ENCODE data around the gene ZNF793.

Gene ZNF793

DNA sequence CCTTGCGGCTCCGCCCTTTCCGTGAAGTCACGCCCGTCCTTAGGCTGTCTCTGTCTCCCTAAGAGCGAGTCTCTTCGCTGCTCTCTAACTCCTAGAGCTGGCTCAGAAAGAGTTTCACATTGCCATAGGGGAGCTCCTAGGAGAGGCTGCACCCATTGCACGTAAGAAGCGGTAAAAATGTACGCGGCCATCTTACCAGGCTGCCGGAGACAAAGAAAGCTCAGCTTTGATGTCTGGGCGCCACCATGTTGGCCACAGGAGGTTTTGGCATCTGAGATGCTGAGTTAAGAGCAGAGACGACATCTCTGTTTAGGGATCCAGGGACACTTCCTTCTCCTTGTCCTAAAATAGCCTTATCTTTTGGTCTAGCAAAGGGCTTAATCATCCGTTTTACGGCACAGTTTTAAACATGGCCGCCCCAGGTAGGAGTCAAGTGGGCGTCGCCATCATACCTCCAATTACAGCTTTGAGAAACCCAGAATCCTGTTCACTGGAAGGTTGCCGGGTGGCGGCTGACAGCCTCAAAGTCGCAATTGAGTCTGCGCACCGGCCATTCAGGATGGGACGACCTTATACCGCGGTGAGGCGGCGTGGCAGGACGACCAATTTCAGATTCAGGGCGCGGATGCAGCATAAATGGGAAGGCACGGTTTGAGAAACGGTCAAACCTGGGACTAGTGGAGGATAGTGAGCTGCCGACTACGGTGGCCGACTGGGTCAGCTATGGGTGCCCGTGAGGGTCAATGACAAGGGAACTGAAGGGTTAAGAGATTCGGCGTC is at the start of gene ZNF793:
Gene ZNF793, plus strand, starts transcription at position 553 of the 780 bp plus-strand sequence. CDS start 16,501 bp downstream, outside the sequence.
- DNase-seq, result peak; percentile 72

DNA sequence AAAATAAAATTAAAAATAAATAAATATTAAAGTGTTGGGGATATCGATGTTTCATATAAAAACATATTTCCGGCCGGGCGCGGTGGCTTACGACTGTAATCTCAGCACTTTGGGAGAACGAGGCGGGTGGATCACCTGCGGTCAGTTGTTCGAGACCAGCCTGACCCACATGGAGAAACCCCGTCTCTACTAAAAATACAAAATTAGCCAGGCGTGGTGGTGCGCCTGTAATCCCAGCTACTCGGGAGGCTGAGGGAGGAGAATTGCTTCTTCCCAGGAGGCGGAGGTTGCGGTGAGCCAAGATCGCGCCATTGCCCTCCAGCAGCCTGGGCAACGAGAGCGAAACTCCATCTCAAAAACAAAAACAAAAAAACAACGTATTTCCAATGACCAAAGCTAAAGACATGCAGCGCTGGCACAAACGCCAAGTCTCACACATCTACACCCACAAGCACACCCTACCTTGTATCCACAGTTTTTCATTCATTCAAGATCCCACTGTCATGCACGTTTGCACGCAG is 40.4 kb upstream of the ZNF793 start:
- DNase-seq, result no peak

DNA sequence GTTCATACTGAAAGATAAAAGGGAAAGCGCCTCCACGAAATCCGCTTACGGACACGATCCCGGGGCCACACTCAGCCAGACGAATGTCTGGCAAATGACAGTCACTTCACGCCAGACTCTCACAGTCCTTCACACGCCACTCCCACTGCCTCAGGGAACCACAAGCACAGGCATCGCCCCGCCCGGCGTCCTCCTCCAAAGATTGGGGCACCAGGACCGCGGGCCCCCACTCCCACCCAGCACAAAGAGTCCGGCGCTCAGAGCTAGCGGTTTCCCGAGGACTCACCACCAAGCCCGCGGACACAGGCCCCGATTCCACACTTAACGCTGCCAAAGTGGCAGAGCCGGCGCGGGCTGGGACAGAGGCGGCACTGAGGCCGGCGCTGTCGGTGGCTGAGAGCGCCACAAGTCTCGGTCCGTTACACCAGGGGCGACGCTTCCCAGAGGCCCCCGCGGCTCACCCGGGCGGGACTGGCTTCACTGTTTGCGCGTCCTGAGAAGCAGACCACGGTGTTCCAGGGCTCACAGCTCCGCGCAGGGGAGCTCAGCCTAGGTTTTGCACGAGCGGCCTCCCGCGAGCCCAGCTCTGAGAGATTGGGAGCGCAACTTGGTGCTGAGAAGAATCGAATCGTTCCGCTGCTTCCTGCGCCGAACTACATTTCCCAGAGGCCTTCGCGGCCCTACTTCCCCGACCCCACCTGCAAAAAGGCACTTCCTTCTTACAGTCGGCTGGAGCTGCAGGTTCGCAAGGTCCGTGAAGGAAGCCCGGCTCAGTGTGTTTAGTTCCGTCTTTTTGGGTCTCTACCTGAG is 39.7 kb upstream of the ZNF793 start, which contains the start of gene ZNF569:
Gene ZNF569, minus strand, starts transcription at position 647 of the 810 bp plus-strand sequence. CDS start 22,523 bp downstream, outside the sequence.
- peak; percentile 83 for DNase-seq

GRCh38 chr19:37467608-37468090 is 39.1 kb upstream of the ZNF793 start:
- DNase-seq, result no peak

DNA sequence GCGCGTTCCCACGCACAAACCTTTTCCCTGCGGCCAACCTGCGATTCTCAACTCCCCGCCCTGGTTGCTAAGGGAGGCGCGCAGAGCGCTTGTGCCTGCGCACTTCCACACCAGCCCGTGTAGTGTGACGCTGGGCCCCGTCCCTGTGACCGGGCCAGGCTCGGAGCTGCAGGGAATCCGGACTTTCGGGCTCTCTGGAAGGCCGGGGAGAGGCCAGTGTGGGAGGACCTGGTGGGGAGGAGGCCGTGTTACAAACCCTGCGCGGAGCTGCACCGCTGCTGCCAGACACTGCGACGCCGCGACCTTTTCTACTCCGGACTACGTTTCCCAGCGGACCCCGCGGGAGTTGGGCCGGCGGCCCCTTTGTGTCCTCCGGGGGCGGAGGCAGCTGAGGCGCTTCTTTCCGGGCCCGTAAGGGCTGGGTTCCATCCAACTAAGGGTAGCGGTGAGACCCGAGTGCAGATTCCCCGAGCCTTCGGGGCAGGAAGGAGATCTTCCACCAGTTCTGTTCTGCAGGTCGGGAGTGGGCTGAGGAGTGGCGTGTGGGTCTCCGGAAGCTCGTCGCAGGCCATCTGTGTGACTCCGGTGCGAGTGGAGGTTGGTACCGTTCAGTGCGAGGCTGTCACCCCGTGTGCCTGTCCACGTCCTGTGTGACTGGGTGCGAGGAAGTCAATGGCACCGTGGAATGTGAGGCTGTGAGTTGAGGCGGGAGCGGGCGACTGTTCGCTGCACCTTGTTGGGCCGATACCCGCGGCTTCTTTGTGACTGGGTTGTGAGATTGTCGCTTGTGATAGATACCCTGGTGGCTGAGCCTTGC is 37.6 kb upstream of the ZNF793 start, which contains the start of gene ZNF570:
Gene ZNF570, plus strand, starts transcription at position 396 of the 817 bp plus-strand sequence. CDS start 999 bp downstream, outside the sequence.
- peak; percentile 80 for DNase-seq

DNA sequence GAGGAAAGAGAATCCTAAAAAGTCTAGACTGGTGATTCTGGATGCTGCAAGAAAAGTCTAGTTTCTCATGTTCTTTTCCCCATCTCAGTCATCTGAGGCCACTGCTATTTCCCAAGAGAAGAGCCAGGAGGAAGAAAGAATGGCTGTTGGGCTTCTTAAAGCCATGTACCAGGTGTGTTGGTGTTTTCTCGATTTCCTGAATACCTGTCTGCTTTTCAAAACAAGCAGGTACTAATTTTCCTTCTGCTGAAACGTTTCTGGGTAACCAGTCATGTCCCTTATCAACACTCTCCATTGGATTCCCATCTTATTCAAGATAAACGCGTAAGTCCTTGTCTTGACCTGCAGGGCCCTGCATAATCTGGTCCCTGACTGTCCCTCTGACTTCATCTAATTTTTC is 36.5 kb upstream of the ZNF793 start:
- DNase-seq, result no peak

DNA sequence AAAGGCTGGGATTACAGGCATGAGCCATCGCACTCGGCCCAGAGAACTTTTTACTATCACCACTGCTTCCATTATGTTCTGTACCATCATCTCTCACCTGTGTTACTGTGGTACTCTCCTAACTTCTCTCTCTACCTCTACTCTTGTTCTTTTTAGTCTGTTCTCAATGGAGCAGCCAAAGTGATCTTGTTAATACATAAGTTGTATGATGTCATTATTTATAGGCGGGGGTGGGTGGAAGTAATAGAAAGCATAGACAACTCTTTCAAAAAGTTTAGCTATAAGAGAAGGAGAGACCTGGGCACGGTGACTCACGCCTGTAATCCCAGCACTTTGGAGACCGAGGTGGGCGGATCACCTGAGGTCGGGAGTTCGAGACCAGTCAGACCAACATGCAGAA is 34.6 kb upstream of the ZNF793 start:
- DNase-seq, result no peak

DNA sequence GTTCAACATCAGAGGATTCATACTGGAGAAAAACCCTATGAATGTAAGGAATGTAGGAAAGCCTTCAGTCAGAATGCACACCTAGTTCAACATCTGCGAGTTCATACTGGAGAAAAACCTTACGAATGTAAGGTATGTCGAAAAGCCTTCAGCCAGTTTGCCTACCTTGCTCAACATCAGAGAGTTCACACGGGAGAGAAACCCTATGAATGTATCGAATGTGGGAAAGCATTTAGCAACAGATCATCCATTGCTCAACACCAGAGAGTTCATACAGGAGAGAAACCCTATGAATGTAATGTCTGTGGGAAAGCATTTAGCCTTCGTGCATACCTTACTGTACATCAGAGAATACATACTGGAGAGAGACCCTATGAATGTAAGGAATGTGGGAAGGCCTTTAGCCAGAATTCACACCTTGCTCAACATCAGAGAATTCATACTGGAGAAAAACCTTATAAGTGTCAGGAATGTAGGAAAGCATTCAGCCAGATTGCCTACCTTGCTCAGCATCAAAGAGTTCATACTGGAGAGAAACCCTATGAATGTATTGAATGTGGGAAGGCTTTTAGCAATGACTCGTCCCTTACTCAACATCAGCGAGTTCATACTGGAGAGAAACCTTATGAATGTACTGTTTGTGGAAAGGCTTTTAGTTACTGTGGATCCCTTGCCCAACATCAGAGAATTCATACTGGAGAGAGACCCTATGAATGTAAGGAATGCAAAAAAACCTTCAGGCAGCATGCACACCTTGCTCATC is 22.2 kb upstream of the ZNF793 start:
- DNase-seq, result no peak

DNA sequence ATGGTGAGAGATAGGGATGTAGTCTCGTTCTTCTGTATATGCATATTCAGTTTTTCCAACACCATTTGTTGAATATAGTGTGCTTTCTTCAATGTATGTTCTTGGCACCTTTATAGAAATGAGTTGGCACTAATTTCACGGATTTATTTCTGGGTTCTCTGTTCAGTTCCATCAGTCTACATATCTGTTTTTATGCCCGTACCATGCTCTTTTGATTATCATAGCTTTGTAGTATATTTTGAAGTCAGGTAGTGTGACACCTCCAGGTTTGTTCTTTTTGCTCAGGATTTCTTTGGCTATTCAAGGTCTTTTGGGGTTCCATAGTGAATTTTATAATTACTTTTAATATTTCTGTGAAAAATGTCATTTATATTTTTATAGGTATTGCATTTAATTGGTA is 14.5 kb upstream of the ZNF793 start:
- no peak for DNase-seq

DNA sequence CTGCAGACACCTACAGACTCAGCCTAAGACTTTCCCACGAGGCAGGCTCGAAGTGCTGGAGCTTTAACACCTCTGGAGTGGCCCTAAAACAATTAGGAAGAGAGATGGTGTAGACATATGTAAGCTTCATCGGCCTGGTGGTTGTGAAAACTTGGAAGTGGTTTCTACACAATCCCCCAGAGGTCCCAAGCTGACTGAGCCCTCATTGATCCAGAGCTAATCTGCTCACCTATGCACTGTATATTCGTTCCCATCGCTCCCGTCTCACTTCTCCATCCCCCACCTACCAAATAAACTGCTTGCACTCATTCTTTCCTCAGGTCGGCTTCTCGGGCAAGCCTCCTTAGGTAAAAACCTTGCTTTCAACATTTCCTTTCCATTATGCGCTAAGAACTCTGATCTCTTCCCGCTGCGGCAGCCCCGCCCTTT is 767 bp upstream of the ZNF793 start:
- DNase-seq, result no peak

- DNase-seq, result no peak
These were observed 377 bp downstream of the ZNF793 start for GRCh38 chr19:37507167-37507464.

GRCh38 chr19:37511186-37511585 is 4.4 kb downstream of the ZNF793 start:
- DNase-seq, result no peak

DNA sequence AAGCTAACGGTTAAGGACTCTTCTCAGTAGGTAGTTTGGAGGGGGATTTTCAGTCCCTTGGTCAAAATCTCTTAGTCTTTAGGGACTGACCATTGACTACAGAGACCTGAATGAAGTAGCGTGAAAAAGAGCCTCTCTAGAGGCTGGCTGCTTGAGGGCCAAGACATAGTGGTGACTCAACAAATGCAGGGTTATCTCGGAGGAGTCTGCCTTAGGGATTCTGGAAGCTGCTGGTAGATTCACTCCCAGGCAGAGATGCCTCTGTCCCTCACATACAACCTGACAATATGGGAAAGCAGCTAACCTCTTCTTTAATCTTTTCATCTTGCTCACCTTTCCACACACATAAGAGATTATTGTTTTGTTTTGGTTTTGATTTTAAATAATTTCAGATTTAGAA is 5.1 kb downstream of the ZNF793 start:
- no peak for DNase-seq

- no peak for DNase-seq
These were observed 6.7 kb downstream of the ZNF793 start for GRCh38 chr19:37513397-37513796.

- DNase-seq, result no peak
These were observed 13.2 kb downstream of the ZNF793 start for GRCh38 chr19:37519890-37520289.

DNA sequence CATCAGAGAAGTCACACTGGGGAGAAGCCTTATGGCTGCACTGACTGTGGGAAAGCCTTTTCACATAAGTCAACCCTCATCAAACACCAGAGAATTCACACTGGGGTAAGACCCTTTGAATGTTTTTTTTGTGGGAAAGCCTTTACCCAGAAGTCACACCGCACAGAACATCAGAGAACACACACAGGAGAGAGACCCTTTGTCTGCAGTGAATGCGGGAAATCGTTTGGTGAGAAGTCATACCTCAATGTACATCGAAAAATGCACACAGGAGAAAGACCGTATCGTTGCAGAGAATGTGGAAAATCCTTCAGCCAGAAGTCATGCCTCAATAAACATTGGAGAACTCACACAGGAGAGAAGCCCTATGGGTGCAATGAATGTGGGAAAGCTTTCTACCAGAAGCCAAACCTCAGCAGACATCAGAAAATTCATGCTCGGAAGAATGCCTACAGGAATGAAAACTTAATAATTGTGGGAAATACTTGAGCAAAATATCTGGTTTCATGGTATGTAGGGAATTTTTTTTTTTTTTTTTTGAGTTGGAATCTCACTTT is 30.7 kb downstream of the ZNF793 start:
- DNase-seq, result no peak

- peak; percentile 17 for DNase-seq
These were observed 44.6 kb downstream of the ZNF793 start for GRCh38 chr19:37551129-37551993.

DNA sequence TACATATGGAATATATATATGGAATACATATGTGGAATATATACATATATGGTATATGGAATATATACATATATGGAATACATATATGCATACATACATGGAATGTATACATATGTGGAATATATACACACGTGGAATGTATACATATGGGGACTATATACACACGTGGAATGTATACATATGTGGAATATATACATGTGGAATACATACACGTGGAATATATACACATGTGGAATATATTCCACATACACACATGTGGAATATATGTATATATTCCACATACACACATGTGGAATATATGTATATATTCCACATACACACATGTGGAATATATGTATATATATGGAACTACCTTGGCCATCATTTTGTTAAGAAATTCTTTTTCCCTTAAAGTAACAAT is 56.8 kb downstream of the ZNF793 start:
- no peak for DNase-seq

GRCh38 chr19:37564624-37565369 is 58.1 kb downstream of the ZNF793 start:
- DNase-seq, result no peak

- DNase-seq, result no peak
These were observed 58.6 kb downstream of the ZNF793 start for GRCh38 chr19:37565370-37565669.
